HG03045 (cell line): Measurements from ENCODE around the gene OGFOD3.
"Not testable (repeated sequence)": the region's sequence is repeated elsewhere in the genome, so short reads cannot be mapped to it uniquely, and the experiment has no call there.

ENCODE experiments used
- ATAC-seq: cut with Tn5 transposase; IDR thresholded peaks from one replicate; pipeline ENCODE4 v1.9.1; 2021; ENCODE audit warnings: mild to moderate bottlenecking, moderate library complexity; ENCODE audit not compliant: unreplicated experiment

The OGFOD3 gene

GRCh38 chr17:82357394-82357793 is 61.0 kb downstream of the OGFOD3 start:
- no peak for ATAC-seq

- no peak for ATAC-seq
These were observed 61.5 kb downstream of the OGFOD3 start for GRCh38 chr17:82356845-82357355.

- ATAC-seq = no peak
These were observed 62.5 kb downstream of the OGFOD3 start for GRCh38 chr17:82355770-82356427.

GRCh38 chr17:82354804-82355308 is 63.5 kb downstream of the OGFOD3 start:
- ATAC-seq = no peak

GRCh38 chr17:82353484-82353883 is 64.9 kb downstream of the OGFOD3 start:
- no peak for ATAC-seq

- ATAC-seq = peak; percentile 49
These were observed 66.5 kb downstream of the OGFOD3 start for GRCh38 chr17:82351713-82352488.

- ATAC-seq = no peak
These were observed 67.1 kb downstream of the OGFOD3 start for GRCh38 chr17:82351254-82351712.

- ATAC-seq = no peak
These were observed 68.0 kb downstream of the OGFOD3 start for GRCh38 chr17:82350182-82351030.

- ATAC-seq = no peak
These were observed 69.1 kb downstream of the OGFOD3 start for GRCh38 chr17:82349287-82349701.

- no peak for ATAC-seq
These were observed 69.5 kb downstream of the OGFOD3 start for GRCh38 chr17:82348866-82349265.

GRCh38 chr17:82348434-82348833 is 70.0 kb downstream of the OGFOD3 start:
- ATAC-seq = no peak

- not testable (repeated sequence) for ATAC-seq
These were observed 70.4 kb downstream of the OGFOD3 start for GRCh38 chr17:82347994-82348393.

GRCh38 chr17:82346342-82347300 is 71.8 kb downstream of the OGFOD3 start:
- no peak for ATAC-seq

GRCh38 chr17:82345151-82345976 is 73.0 kb downstream of the OGFOD3 start:
- ATAC-seq = no peak

- no peak for ATAC-seq
These were observed 74.0 kb downstream of the OGFOD3 start for GRCh38 chr17:82344175-82344907.

- no peak for ATAC-seq
These were observed 74.8 kb downstream of the OGFOD3 start for GRCh38 chr17:82343560-82343959.

GRCh38 chr17:82342361-82343079 is 75.9 kb downstream of the OGFOD3 start:
- no peak for ATAC-seq
